A673 (cell line): ENCODE results near the gene DPYSL5. TPM values are rescaled to one million over a fixed set of nuclear protein-coding genes. Genes with fewer than 3 reads are reported as not detected.

Experiments used
- BruUV-seq: library from RNA; stranded (reverse); fragments of 400-500 nt; replicated peaks from 2 replicates; lab custom pipeline; 2021; lab: Mats Ljungman, UMichigan
- CTCF ChIA-PET: fragments of 300-600 bp; sonication (Branson Sonifier 250); formaldehyde crosslinking; loops from one replicate; lab custom pipeline; 2022; ENCODE audit warnings: antibody characterized with exemption; lab: Charles Lee
- POLR2A ChIA-PET: fragments of 300-600 bp; sonication (Branson Sonifier 250); formaldehyde crosslinking; loops from one replicate; lab custom pipeline; 2022; ENCODE audit warnings: antibody characterized with exemption; ENCODE audit not compliant: low non-redundant PET; lab: Charles Lee
- DNase-seq: peaks from one replicate; pipeline ENCODE4 v3.0.0-alpha.2; 2015; ENCODE audit warnings: low spot score
- H3K27ac ChIP-seq: fragments of 200-600 bp; sonication (generic); 2 replicates; pipeline ENCODE4 v1.5.1; 2016; ENCODE audit warnings: mixed run types, low read depth, mild to moderate bottlenecking, mixed read lengths, antibody characterized with exemption, low read length; ENCODE audit not compliant: poor library complexity, severe bottlenecking
- H3K27me3 ChIP-seq: fragments of 200-600 bp; sonication (generic); replicated peaks from 2 replicates; pipeline ENCODE4 v1.6.1; 2017; ENCODE audit warnings: mixed run types, low read depth, mild to moderate bottlenecking, mixed read lengths, antibody characterized with exemption, low read length; ENCODE audit not compliant: insufficient read depth, poor library complexity
- H3K36me3 ChIP-seq: fragments of 200-600 bp; sonication (generic); 2 replicates; pipeline ENCODE4 v1.6.1; 2016; ENCODE audit warnings: mixed run types, mild to moderate bottlenecking, mixed read lengths, antibody characterized with exemption, low read length; ENCODE audit not compliant: insufficient read depth, poor library complexity, severe bottlenecking
- H3K4me1 ChIP-seq: fragments of 200-600 bp; sonication (generic); 2 replicates; pipeline ENCODE4 v1.6.1; 2017; ENCODE audit warnings: mixed run types, mild to moderate bottlenecking, mixed read lengths, antibody characterized with exemption, low read length; ENCODE audit not compliant: insufficient read depth, poor library complexity, severe bottlenecking
- H3K4me3 ChIP-seq: fragments of 200-600 bp; sonication (generic); 2 replicates; pipeline ENCODE4 v1.5.1; 2016; ENCODE audit warnings: low read depth, mixed run types, mild to moderate bottlenecking, mixed read lengths, low read length; ENCODE audit not compliant: poor library complexity, severe bottlenecking
- H3K9me3 ChIP-seq: fragments of 200-600 bp; sonication (generic); 2 replicates; pipeline ENCODE4 v1.6.1; 2016; ENCODE audit warnings: mixed run types, low read depth, mild to moderate bottlenecking, mixed read lengths, antibody characterized with exemption, low read length; ENCODE audit not compliant: poor library complexity, severe bottlenecking
- CTCF ChIP-seq: fragments of 300-800, 200-600 bp; sonication (generic); conservative IDR thresholded peaks from 2 replicates; pipeline ENCODE4 v1.5.1; 2017; ENCODE audit warnings: low read depth, mild to moderate bottlenecking, antibody characterized with exemption, low read length, moderate library complexity, mixed read lengths
- EZH2 ChIP-seq: fragments of 200-600 bp; sonication (generic); IDR thresholded peaks from 2 replicates; pipeline ENCODE4 v1.6.1; 2017; ENCODE audit warnings: borderline replicate concordance, low read depth, mild to moderate bottlenecking, mixed read lengths, antibody characterized with exemption, low read length; ENCODE audit not compliant: poor library complexity, severe bottlenecking
- intact Hi-C: fragments of 100-400 bp; cut with micrococcal nuclease; formaldehyde crosslinking; loops from one replicate; pipeline ENCODE4 v1.10.0; 2022; ENCODE audit not compliant: unreplicated experiment
- total RNA-seq: library from RNA; stranded (reverse); gene quantifications from 2 replicates; pipeline ENCODE4 v1.2.3, GENCODE V29; 2021

The DPYSL5 gene
- total RNA-seq, 1 experiment from 2014 or later: 110 TPM

GRCh38 chr2:26970244-26970927, 122.5 kb downstream of the DPYSL5 start, which contains the start of gene MAPRE3:
MAPRE3 (plus strand) TSS chr2:26970637; CDS start chr2:27022219, 51,582 bp downstream.
- intact Hi-C loops: no loop called here
- ChIA-PET POLR2A (no interaction called here), CTCF (no interaction called here)
- no peaks in the 10 kb centered on the region for H3K9me3 ChIP-seq
- no peak within 1 kb of the TSS for H3K27ac ChIP-seq
- TF ChIP-seq EZH2 (no peak), CTCF (no peak)
- peaks cover 14% of the 10 kb centered on the region for H3K27me3 ChIP-seq
- no peaks in the 10 kb centered on the region for H3K36me3 ChIP-seq
- H3K4me3 ChIP-seq: peak within 1 kb of the TSS; percentile 75
- BruUV-seq: no TSS peak
- DNase-seq: peak; percentile 82
- H3K4me1 ChIP-seq: peaks cover 6% of the 10 kb centered on the region

- peaks cover 6% of the 10 kb centered on the region for H3K4me1 ChIP-seq
- peaks cover 14% of the 10 kb centered on the region for H3K27me3 ChIP-seq
- H3K36me3 ChIP-seq: no peaks in the 10 kb centered on the region
- no peak overlapping the region for H3K27ac ChIP-seq
- ChIA-PET CTCF (interaction anchor here (1.0 to 1.1 kb wide), 2 partner anchors 9 to 45 kb away, joined by 5 to 11 read pairs; no protein-coding TSS in a partner anchor), POLR2A (no interaction called here)
- H3K4me3 ChIP-seq: peak overlapping the region; percentile 75
- no TSS peak for BruUV-seq
- intact Hi-C loops: no loop called here
- TF ChIP-seq EZH2: no peak
- no peak for DNase-seq
- no peaks in the 10 kb centered on the region for H3K9me3 ChIP-seq
These were observed 123.1 kb downstream of the DPYSL5 start for GRCh38 chr2:26970928-26971627.

GRCh38 chr2:26971911-26972786, 124.2 kb downstream of the DPYSL5 start:
- H3K27me3 ChIP-seq: peaks cover 14% of the 10 kb centered on the region
- BruUV-seq: TSS peak; percentile 28
- ChIA-PET POLR2A (no interaction called here), CTCF (interaction anchor here (1.0 to 1.1 kb wide), 2 partner anchors 11 to 44 kb away, joined by 5 to 11 read pairs; no protein-coding TSS in a partner anchor)
- H3K4me1 ChIP-seq: peaks cover 8% of the 10 kb centered on the region
- H3K4me3 ChIP-seq: no peak overlapping the region
- DNase-seq: no peak
- TF ChIP-seq CTCF (no peak), EZH2 (no peak)
- H3K27ac ChIP-seq: no peak overlapping the region
- H3K36me3 ChIP-seq: no peaks in the 10 kb centered on the region
- H3K9me3 ChIP-seq: no peaks in the 10 kb centered on the region
- intact Hi-C loops: no loop called here
